Type B pancreatic cell (in vitro differentiated cells): ENCODE data around the gene ASCC2. TPM values are rescaled to one million over a fixed set of nuclear protein-coding genes. Genes with fewer than 3 reads are reported as not detected.

ENCODE experiments used
- DNase-seq: peaks from one replicate; pipeline ENCODE4 v3.0.0; 2021; ENCODE audit warnings: mixed read lengths; ENCODE audit not compliant: unreplicated experiment; ENCODE audit errors: extremely low spot score
- H3K27ac Mint-ChIP-seq: 2 replicates; pipeline ENCODE4 v1.8.0; 2021; ENCODE audit warnings: mild to moderate bottlenecking, mixed read lengths
- H3K27me3 Mint-ChIP-seq: 2 replicates; pipeline ENCODE4 v1.8.0; 2021; ENCODE audit warnings: mixed read lengths
- H3K36me3 Mint-ChIP-seq: 2 replicates; pipeline ENCODE4 v1.8.0; 2021; ENCODE audit warnings: mixed read lengths
- H3K4me1 Mint-ChIP-seq: one replicate; pipeline ENCODE4 v1.8.0; 2021; ENCODE audit warnings: mixed read lengths; ENCODE audit not compliant: unreplicated experiment
- H3K4me3 Mint-ChIP-seq: 2 replicates; pipeline ENCODE4 v1.8.0; 2021; ENCODE audit warnings: mild to moderate bottlenecking, mixed read lengths
- H3K9me3 Mint-ChIP-seq: 2 replicates; pipeline ENCODE4 v1.8.0; 2021; ENCODE audit warnings: mixed read lengths
- total RNA-seq: library from RNA; stranded (reverse); gene quantifications from 2 replicates; pipeline ENCODE4 v1.2.1, GENCODE V29; 2021; ENCODE audit warnings: low replicate concordance
- TF ChIP-seq, protein P1 (sequence below): fragments of 200-600 bp; sonication (generic); conservative IDR thresholded peaks from 2 replicates; pipeline ENCODE4 v1.5.0; 2021; ENCODE audit warnings: antibody characterized with exemption, mild to moderate bottlenecking

ASCC2 gene
- total RNA-seq, 1 donor from 2014 or later: 47.6 TPM

DNA sequence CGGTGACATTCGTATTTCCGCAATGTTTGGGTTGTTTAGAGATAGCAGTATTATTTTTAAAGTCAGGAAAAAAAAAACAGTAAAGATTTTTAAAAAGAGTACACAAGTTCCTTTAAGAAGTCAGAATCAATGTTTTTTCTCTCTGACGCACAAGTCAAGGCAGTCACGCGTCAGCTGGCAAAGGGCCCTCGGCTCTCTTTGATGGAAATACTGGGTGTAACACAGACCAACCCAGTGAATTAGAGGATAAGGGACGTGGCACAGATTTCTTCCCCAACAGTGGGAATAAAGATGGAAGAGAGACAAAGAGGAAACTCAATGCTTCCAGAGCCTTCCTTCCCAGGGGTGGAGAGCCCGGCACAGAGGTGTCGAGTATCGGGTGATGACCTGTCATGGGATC is 13.4 kb downstream of the ASCC2 start:
- TF ChIP-seq, protein P1, sequence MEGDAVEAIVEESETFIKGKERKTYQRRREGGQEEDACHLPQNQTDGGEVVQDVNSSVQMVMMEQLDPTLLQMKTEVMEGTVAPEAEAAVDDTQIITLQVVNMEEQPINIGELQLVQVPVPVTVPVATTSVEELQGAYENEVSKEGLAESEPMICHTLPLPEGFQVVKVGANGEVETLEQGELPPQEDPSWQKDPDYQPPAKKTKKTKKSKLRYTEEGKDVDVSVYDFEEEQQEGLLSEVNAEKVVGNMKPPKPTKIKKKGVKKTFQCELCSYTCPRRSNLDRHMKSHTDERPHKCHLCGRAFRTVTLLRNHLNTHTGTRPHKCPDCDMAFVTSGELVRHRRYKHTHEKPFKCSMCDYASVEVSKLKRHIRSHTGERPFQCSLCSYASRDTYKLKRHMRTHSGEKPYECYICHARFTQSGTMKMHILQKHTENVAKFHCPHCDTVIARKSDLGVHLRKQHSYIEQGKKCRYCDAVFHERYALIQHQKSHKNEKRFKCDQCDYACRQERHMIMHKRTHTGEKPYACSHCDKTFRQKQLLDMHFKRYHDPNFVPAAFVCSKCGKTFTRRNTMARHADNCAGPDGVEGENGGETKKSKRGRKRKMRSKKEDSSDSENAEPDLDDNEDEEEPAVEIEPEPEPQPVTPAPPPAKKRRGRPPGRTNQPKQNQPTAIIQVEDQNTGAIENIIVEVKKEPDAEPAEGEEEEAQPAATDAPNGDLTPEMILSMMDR: no peak
- Mint-ChIP-seq H3K9me3 (no peaks in the 10 kb centered on the region), H3K27me3 (peaks cover 2% of the 10 kb centered on the region), H3K36me3 (peaks cover 26% of the 10 kb centered on the region), H3K4me1 (peaks cover 12% of the 10 kb centered on the region), H3K4me3 (no peak overlapping the region), H3K27ac (no peak overlapping the region)
- DNase-seq: no peak

DNA sequence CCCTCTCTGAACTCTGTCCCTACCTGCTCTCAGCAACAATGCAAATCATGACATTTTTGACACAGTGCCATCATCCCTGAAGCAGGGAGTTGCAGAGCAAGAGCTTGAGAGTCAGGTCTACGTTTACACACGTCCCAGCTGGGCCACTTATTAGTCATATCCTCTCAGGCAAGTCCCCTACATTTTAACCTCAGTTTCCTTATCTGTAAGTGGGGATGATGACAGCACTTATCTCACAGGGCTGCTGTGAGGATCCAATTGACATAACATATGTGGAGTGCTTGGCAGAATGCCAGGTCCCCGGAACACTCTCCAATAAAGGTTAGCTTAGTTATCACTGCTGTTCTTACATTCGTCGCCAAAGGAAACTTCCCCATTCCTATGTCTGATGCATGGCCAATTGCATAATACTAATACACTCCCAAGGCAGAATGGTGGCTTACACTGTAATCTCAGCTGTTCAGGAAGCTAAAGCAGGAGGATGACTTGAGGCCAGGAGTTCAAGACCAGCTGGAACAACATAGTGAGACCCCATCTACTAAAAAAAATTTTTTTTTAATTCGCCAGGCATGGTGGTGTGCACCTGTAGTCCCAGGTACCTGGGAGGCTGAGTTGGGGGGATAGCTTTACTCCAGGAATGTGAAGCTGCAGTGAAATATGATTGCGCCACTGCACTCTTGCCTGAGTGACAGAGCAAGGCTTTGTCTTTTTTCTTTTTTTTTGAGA is 16.6 kb downstream of the ASCC2 start:
- TF ChIP-seq, protein P1: no peak
- Mint-ChIP-seq H3K36me3 (peaks cover 33% of the 10 kb centered on the region), H3K4me1 (peaks cover 6% of the 10 kb centered on the region), H3K4me3 (peak overlapping the region; percentile 49), H3K27ac (peak overlapping the region; percentile 94), H3K27me3 (peaks cover 2% of the 10 kb centered on the region), H3K9me3 (no peaks in the 10 kb centered on the region)
- DNase-seq: peak; percentile 76

DNA sequence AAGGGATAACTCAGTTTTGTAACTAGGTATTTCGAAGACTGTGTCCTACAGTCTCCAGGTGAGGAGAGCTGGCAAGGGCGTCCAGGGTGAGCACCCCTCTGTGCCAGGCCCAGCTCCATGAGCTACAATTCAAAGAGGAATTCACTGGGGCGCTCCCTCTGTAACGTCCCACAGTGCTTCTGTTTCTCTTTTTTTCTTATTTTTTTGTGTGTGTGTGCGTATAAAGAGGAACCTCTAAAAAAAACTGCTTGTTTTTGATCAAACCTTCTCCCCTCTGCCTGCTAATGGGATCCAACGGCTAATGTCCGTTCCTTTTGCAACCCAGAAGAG is 17.1 kb downstream of the ASCC2 start:
- peaks cover 2% of the 10 kb centered on the region for H3K27me3 Mint-ChIP-seq
- TF ChIP-seq, protein P1: no peak
- peaks cover 6% of the 10 kb centered on the region for H3K4me1 Mint-ChIP-seq
- peaks cover 36% of the 10 kb centered on the region for H3K36me3 Mint-ChIP-seq
- no peak for DNase-seq
- peak overlapping the region; percentile 94 for H3K27ac Mint-ChIP-seq
- H3K4me3 Mint-ChIP-seq: peak overlapping the region; percentile 49
- no peaks in the 10 kb centered on the region for H3K9me3 Mint-ChIP-seq

DNA sequence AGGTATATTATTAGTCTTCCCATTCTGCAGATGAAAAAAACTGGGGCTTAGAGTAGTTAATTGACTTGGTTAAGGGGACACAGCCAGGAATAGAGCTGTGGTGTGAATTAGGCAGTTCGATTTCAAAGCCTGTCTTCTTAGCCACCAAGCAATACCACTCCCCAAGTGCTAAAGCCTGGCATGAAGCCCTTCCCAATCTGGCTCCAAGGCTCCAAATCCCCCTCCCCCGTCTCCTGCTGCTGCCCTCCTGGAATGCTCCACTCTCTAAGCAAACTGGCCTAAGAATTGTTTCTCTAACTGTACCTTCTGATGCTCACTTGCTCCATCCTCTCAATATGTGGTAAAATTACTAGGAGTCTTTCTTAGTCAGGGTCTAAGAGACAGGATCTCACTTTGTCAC is 18.6 kb downstream of the ASCC2 start:
- no peak overlapping the region for H3K4me3 Mint-ChIP-seq
- peaks cover 2% of the 10 kb centered on the region for H3K27me3 Mint-ChIP-seq
- H3K4me1 Mint-ChIP-seq: peaks cover 6% of the 10 kb centered on the region
- peaks cover 38% of the 10 kb centered on the region for H3K36me3 Mint-ChIP-seq
- no peak overlapping the region for H3K27ac Mint-ChIP-seq
- H3K9me3 Mint-ChIP-seq: no peaks in the 10 kb centered on the region
- no peak for DNase-seq
- TF ChIP-seq, protein P1: no peak

DNA sequence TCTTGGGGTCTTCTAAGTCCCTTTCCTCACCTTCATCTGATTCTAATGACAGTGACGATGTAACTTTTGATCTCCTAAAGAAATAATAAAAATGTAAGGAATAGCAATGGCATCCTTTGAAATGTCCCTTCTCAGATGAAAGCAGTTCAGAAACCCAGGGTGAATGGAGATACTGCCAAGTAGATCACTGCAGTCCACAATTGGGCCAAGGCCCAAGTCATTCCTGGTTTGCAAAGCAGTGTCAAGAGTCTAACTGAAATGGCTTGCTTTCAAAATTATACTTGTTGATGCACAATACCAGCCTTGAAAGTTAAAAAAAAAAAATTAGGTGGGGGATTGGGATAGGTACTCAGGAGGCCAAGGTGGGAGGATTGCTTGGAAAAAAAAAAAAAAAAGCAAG is 20.4 kb downstream of the ASCC2 start:
- no peaks in the 10 kb centered on the region for H3K9me3 Mint-ChIP-seq
- peaks cover 12% of the 10 kb centered on the region for H3K4me1 Mint-ChIP-seq
- no peak overlapping the region for H3K4me3 Mint-ChIP-seq
- peaks cover 2% of the 10 kb centered on the region for H3K27me3 Mint-ChIP-seq
- DNase-seq: no peak
- H3K36me3 Mint-ChIP-seq: peaks cover 41% of the 10 kb centered on the region
- TF ChIP-seq, protein P1: no peak
- no peak overlapping the region for H3K27ac Mint-ChIP-seq

DNA sequence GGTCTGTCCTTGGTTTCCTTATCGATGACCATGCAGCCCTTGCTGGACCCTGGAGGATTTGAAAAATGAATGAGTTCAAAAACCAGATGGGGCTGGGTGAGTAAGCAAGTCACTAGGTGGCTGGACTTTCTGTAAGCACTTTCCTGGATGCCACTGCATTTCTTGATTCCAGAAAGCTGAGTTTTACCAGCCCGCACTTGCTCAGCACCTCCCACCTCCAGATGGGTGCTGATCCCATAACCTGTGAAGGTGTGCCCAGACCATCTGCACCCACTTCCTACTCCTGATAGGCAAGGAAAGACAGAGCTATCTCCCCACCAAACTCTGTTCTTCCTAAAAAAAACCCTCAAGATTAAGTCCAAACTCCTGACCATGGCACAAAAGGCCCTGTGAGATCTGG is 21.1 kb downstream of the ASCC2 start:
- H3K4me1 Mint-ChIP-seq: peaks cover 12% of the 10 kb centered on the region
- H3K27me3 Mint-ChIP-seq: peaks cover 2% of the 10 kb centered on the region
- H3K36me3 Mint-ChIP-seq: peaks cover 47% of the 10 kb centered on the region
- no peaks in the 10 kb centered on the region for H3K9me3 Mint-ChIP-seq
- H3K27ac Mint-ChIP-seq: no peak overlapping the region
- no peak for DNase-seq
- H3K4me3 Mint-ChIP-seq: no peak overlapping the region
- TF ChIP-seq, protein P1: no peak
